HCT116 (cell line): ENCODE data around the gene LRRC56. TPM values are rescaled to one million over a fixed set of nuclear protein-coding genes. Genes with fewer than 3 reads are reported as not detected.

Experiments used
- ATAC-seq: fragments of 200-7000 bp; cut with Tn5 transposase; 2 replicates; pipeline ENCODE4 v1.9.1; 2020; ENCODE audit warnings: mild to moderate bottlenecking, moderate library complexity
- BruUV-seq: library from RNA; stranded (reverse); fragments of 400-500 nt; replicated peaks from 2 replicates; lab custom pipeline; 2021; lab: Mats Ljungman, UMichigan
- CTCF ChIA-PET: fragments of 300-600 bp; sonication (Branson Sonifier 250); formaldehyde crosslinking; loops from one replicate; lab custom pipeline; 2021; ENCODE audit warnings: antibody characterized with exemption; lab: Charles Lee
- POLR2A ChIA-PET: fragments of 300-600, 350-600 bp; sonication (Branson Sonifier 250); formaldehyde crosslinking; loops from one replicate; lab custom pipeline; 2021; ENCODE audit warnings: antibody characterized with exemption; lab: Charles Lee
- RAD21 ChIA-PET, 2 experiments: fragments of 300-600 bp; sonication (Branson Sonifier 250); formaldehyde crosslinking; loops; one replicate each; lab custom pipeline; 2023; ENCODE audit warnings: low total read pairs in 2 of 2; ENCODE audit not compliant: uncharacterized antibody in 2 of 2, unreplicated experiment in 2 of 2, low non-redundant PET in 1 of 2; lab: Charles Lee
- DNase-seq: peaks from one replicate; pipeline ENCODE4 v3.0.0-alpha.2; 2010; ENCODE audit warnings: low read depth, low spot score
- H2AFZ ChIP-seq: fragments of 200-600 bp; shearing (Covaris generic), sonication (generic); 2 replicates; pipeline ENCODE4 v1.6.1; 2017; ENCODE audit warnings: low read depth, mixed run types, mixed read lengths, antibody characterized with exemption, low read length; ENCODE audit not compliant: poor library complexity, severe bottlenecking
- H3K27ac ChIP-seq: 2 replicates; pipeline ENCODE4 v1.5.1; 2012; ENCODE audit warnings: low read depth, low read length
- H3K27me3 ChIP-seq: fragments of 200-600 bp; sonication (generic); 2 replicates; pipeline ENCODE4 v1.6.1; 2016; ENCODE audit warnings: mixed run types, low read length, mixed read lengths; ENCODE audit not compliant: insufficient read depth
- H3K36me3 ChIP-seq, 2 experiments: fragments of 200-500 bp in 1 of 2; fragments of 200-600 bp in 1 of 2; sonication (Bioruptor generic) in 1 of 2; sonication (generic) in 1 of 2; 2 replicates each; pipeline versions ENCODE4 v1.5.1 to v1.6.1; 2014 to 2016; ENCODE audit warnings: low read length in 2 of 2, inconsistent platforms in 1 of 2, mixed read lengths in 1 of 2, mixed run types in 1 of 2; ENCODE audit not compliant: insufficient read depth in 2 of 2, control insufficient read depth in 1 of 2
- H3K4me1 ChIP-seq, 2 experiments: fragments of 200-600 bp in 1 of 2; sonication (generic) in 1 of 2; 2 replicates each; pipeline versions ENCODE4 v1.5.1 to v1.6.1; 2012 to 2017; ENCODE audit warnings: low read length in 2 of 2, inconsistent platforms in 1 of 2, mild to moderate bottlenecking in 1 of 2, mixed read lengths in 1 of 2, mixed run types in 1 of 2, moderate library complexity in 1 of 2; ENCODE audit not compliant: insufficient read depth in 2 of 2, control insufficient read depth in 1 of 2
- H3K4me2 ChIP-seq: fragments of 200-600 bp; sonication (generic); 2 replicates; pipeline ENCODE4 v1.6.1; 2017; ENCODE audit warnings: mixed run types, low read length, mixed read lengths
- H3K4me3 ChIP-seq, 2 experiments: fragments of 200-600 bp in 1 of 2; sonication (generic) in 1 of 2; replicated peaks in 1 of 2; 2 replicates each; pipeline ENCODE4 v1.5.1; 2011 to 2016; ENCODE audit warnings: low read length in 2 of 2, control low read depth in 1 of 2, low read depth in 1 of 2, mild to moderate bottlenecking in 1 of 2, mixed read lengths in 1 of 2, mixed run types in 1 of 2
- H3K79me2 ChIP-seq: fragments of 200-600 bp; sonication (generic); 2 replicates; pipeline ENCODE4 v1.6.1; 2017; ENCODE audit warnings: mild to moderate bottlenecking, mixed run types, low read length, moderate library complexity, mixed read lengths; ENCODE audit not compliant: insufficient read depth
- H3K9ac ChIP-seq: fragments of 200-600 bp; sonication (generic); 2 replicates; pipeline ENCODE4 v1.6.1; 2016; ENCODE audit warnings: low read length, mixed read lengths
- H3K9me2 ChIP-seq: fragments of 200-600 bp; sonication (generic), shearing (Covaris generic); 2 replicates; pipeline ENCODE4 v1.6.1; 2017; ENCODE audit warnings: mixed run types, mild to moderate bottlenecking, moderate library complexity; ENCODE audit not compliant: insufficient read depth
- H3K9me3 ChIP-seq, 2 experiments: fragments of 200-500 bp in 1 of 2; fragments of 200-600 bp in 1 of 2; sonication (Bioruptor generic) in 1 of 2; sonication (generic) in 1 of 2; 2 replicates each; pipeline ENCODE4 v1.6.1; 2014 to 2017; ENCODE audit warnings: low read length in 2 of 2, mixed read lengths in 2 of 2, inconsistent platforms in 1 of 2, low read depth in 1 of 2, mild to moderate bottlenecking in 1 of 2, mixed run types in 1 of 2, moderate library complexity in 1 of 2; ENCODE audit not compliant: control insufficient read depth in 1 of 2, insufficient read depth in 1 of 2
- H4K20me1 ChIP-seq: fragments of 200-600 bp; sonication (generic), shearing (Covaris generic); 2 replicates; pipeline ENCODE4 v1.6.1; 2017; ENCODE audit warnings: mixed run types, mild to moderate bottlenecking, moderate library complexity; ENCODE audit not compliant: insufficient read depth
- ATF3 ChIP-seq: IDR thresholded peaks from 2 replicates; pipeline ENCODE4 v1.6.1; 2012
- CBX3 ChIP-seq: IDR thresholded peaks from 2 replicates; pipeline ENCODE4 v1.6.1; 2012; ENCODE audit warnings: low read depth
- CTCF ChIP-seq, 3 experiments: fragments of 200-600 bp in 1 of 3; sonication (generic) in 1 of 3; IDR thresholded peaks in 2 of 3; conservative IDR thresholded peaks in 1 of 3; 2 replicates each; pipeline ENCODE4 v1.5.1; 2012 to 2017; ENCODE audit warnings: low read depth in 2 of 3, low read length in 2 of 3, antibody characterized with exemption in 1 of 3, borderline replicate concordance in 1 of 3, control low read depth in 1 of 3, mild to moderate bottlenecking in 1 of 3, mixed read lengths in 1 of 3, mixed run types in 1 of 3, moderate library complexity in 1 of 3; ENCODE audit not compliant: insufficient read depth in 1 of 3
- EGR1 ChIP-seq: IDR thresholded peaks from 2 replicates; pipeline ENCODE4 v1.6.1; 2012; ENCODE audit warnings: low read depth
- ELF1 ChIP-seq: IDR thresholded peaks from 2 replicates; pipeline ENCODE4 v1.6.1; 2012; ENCODE audit warnings: low read depth, borderline replicate concordance
- FOSL1 ChIP-seq: IDR thresholded peaks from 2 replicates; pipeline ENCODE4 v1.6.1; 2012; ENCODE audit warnings: low read depth
- MAX ChIP-seq: IDR thresholded peaks from 2 replicates; pipeline ENCODE4 v1.6.1; 2012
- POLR2AphosphoS5 ChIP-seq: IDR thresholded peaks from 2 replicates; pipeline ENCODE4 v1.6.1; 2011; ENCODE audit warnings: mild to moderate bottlenecking, low read depth, low read length, moderate library complexity
- SIN3A ChIP-seq: IDR thresholded peaks from 2 replicates; pipeline ENCODE4 v1.6.1; 2012; ENCODE audit warnings: low read depth
- TCF7L2 ChIP-seq: IDR thresholded peaks from 2 replicates; pipeline ENCODE4 v1.7.0; 2011; ENCODE audit warnings: borderline replicate concordance, inconsistent platforms; ENCODE audit not compliant: insufficient read depth, insufficient read length; ENCODE audit errors: extremely low read depth
- YY1 ChIP-seq: IDR thresholded peaks from 2 replicates; pipeline ENCODE4 v1.6.1; 2011; ENCODE audit warnings: low read length, low read depth, moderate library complexity, mild to moderate bottlenecking; ENCODE audit not compliant: insufficient replicate concordance; ENCODE audit errors: extremely low read depth
- ZBTB33 ChIP-seq: IDR thresholded peaks from 2 replicates; pipeline ENCODE4 v1.6.1; 2011; ENCODE audit warnings: mild to moderate bottlenecking, low read length, moderate library complexity; ENCODE audit not compliant: insufficient replicate concordance; ENCODE audit errors: extremely low read depth
- intact Hi-C: fragments of 100-400 bp; cut with micrococcal nuclease; formaldehyde crosslinking; loops from 2 replicates; pipeline ENCODE4 v1.10.0; 2022
- total RNA-seq: library from RNA; stranded (reverse); gene quantifications from one replicate; pipeline ENCODE4 v1.2.1, GENCODE V29; 2021; ENCODE audit not compliant: unreplicated experiment

The LRRC56 gene
- total RNA-seq, 1 experiment from 2014 or later, result 9.1 TPM

- CTCF ChIA-PET, result no interaction called here
- Histone ChIP-seq H3K27me3 (no peaks in the 10 kb centered on the region), H3K79me2 (peaks cover 37% of the 10 kb centered on the region), H3K9ac (peak overlapping the region; percentile 47), H3K4me2 (peak overlapping the region; percentile 95), H3K9me3 (no peaks in the 10 kb centered on the region; a peak in 1 of 4 replicates), H3K36me3 (peaks cover 0 to 19% of the 10 kb centered on the region in 2 experiments; a peak in 2 of 4 replicates), H2AFZ (no peak overlapping the region), H3K4me1 (peaks cover 6 to 22% of the 10 kb centered on the region in 2 experiments; a peak in 3 of 4 replicates), H4K20me1 (no peaks in the 10 kb centered on the region), H3K4me3 (peak overlapping the region; percentile 31 to 98), H3K9me2 (no peaks in the 10 kb centered on the region), H3K27ac (peak overlapping the region; percentile 60)
- ATAC-seq (no peak), DNase-seq (no peak)
- no TSS peak for BruUV-seq
- RAD21 ChIA-PET, result no interaction called here
- POLR2A ChIA-PET, result no interaction called here
- TF ChIP-seq POLR2AphosphoS5 (no peak), MAX (no peak; the same call in 1 of the 2 replicates), ELF1 (no peak), ATF3 (no peak), YY1 (no peak), CBX3 (no peak)
- intact Hi-C loops, result loop anchor here (2.0 to 5.0 kb wide), 3 partner anchors 29 to 113 kb away; partner anchors contain the start of genes LRRC56 and PKP3
Observed at GRCh38 chr11:507727-508515, 29.4 kb upstream of the LRRC56 start.

GRCh38 chr11:508956-509355 lies 28.4 kb upstream of the LRRC56 start:
- H3K27me3 ChIP-seq, result no peaks in the 10 kb centered on the region
- CTCF ChIA-PET, result no interaction called here
- intact Hi-C loops, result loop anchor here (5.0 kb wide), 1 partner anchor 62 kb away; no protein-coding TSS in a partner anchor
- no peak overlapping the region for H2AFZ ChIP-seq
- RAD21 ChIA-PET, result no interaction called here
- no peaks in the 10 kb centered on the region for H3K9me2 ChIP-seq
- POLR2A ChIA-PET, result interaction anchor here (1.0 kb wide), 1 partner anchor 27 kb away, joined by 5 read pairs; the partner anchor contains the start of gene HRAS
- BruUV-seq, result TSS peak; percentile 57
- H3K27ac ChIP-seq, result no peak overlapping the region
- ATAC-seq, result no peak
- no peak overlapping the region for H3K4me2 ChIP-seq
- DNase-seq, result no peak
- H3K9ac ChIP-seq, result no peak overlapping the region
- no peak overlapping the region for H3K4me3 ChIP-seq
- H3K4me1 ChIP-seq, result peaks cover 6 to 22% of the 10 kb centered on the region in 2 experiments; a peak in 3 of 4 replicates
- H3K36me3 ChIP-seq, result peaks cover 0 to 19% of the 10 kb centered on the region in 2 experiments; a peak in 2 of 4 replicates
- H3K79me2 ChIP-seq, result peaks cover 33% of the 10 kb centered on the region
- H3K9me3 ChIP-seq, result no peaks in the 10 kb centered on the region; a peak in 1 of 4 replicates
- no peaks in the 10 kb centered on the region for H4K20me1 ChIP-seq
- TF ChIP-seq EGR1, result no peak
- no peak for TF ChIP-seq FOSL1
- TF ChIP-seq TCF7L2, result no peak
- TF ChIP-seq SIN3A, result no peak
- TF ChIP-seq YY1, result no peak
- no peak for TF ChIP-seq POLR2AphosphoS5
- TF ChIP-seq ATF3, result no peak
- no peak for TF ChIP-seq CTCF (IDR thresholded peaks at IDR 0.05 in 2 of 3, conservative IDR thresholded peaks at IDR 0.05 in 1 of 3; ENCODE audit: borderline replicate concordance in 1 of 3, insufficient read depth in 1 of 3, low read depth in 2 of 3, low read length in 2 of 3)
- TF ChIP-seq ZBTB33, result no peak
